Measurements from ENCODE around the gene CDK1. TPM values are rescaled to one million over a fixed set of nuclear protein-coding genes. Genes with fewer than 3 reads are reported as not detected.

The CDK1 gene
- total RNA-seq, 1 donor from 2014 or later = 6.6 TPM

DNA sequence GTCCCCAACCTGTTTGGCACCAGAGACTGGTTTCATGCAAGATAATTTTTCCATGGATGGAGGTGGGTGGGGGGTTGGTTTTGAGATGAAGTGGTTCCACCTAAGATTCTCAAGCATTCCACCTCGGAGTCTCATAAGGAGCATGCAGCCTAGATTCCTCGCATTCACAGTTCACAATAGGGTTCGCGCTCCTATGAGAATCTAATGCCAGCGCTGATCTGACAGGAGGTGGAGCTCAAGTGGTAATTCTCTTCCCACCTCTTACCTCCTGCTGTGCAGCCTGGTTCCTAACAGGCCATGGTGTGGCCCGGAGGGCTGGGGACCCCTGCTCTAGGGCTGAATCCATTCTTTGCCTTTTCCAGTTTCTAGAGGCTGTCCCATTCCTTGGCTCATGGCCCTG lies 19.1 kb upstream of the CDK1 start:
- no peak overlapping the region for H3K4me2 ChIP-seq (ENCODE audit: low read length)
- FAIRE-seq = no peak
- peaks cover 5% of the 10 kb centered on the region for H3K4me1 Mint-ChIP-seq (ENCODE audit: low read depth, unreplicated experiment)
- H3K36me3 ChIP-seq (ENCODE audit: insufficient read depth, low read length) = no peaks in the 10 kb centered on the region
- no peaks in the 10 kb centered on the region for H3K79me2 ChIP-seq (ENCODE audit: insufficient read depth, low read length)
- no peak overlapping the region for H3K9ac ChIP-seq (ENCODE audit: low read length)
- no peak for TF ChIP-seq EZH2 (IDR thresholded peaks at IDR 0.05; ENCODE audit: insufficient read depth, low read length)
- TF ChIP-seq, protein P1, sequence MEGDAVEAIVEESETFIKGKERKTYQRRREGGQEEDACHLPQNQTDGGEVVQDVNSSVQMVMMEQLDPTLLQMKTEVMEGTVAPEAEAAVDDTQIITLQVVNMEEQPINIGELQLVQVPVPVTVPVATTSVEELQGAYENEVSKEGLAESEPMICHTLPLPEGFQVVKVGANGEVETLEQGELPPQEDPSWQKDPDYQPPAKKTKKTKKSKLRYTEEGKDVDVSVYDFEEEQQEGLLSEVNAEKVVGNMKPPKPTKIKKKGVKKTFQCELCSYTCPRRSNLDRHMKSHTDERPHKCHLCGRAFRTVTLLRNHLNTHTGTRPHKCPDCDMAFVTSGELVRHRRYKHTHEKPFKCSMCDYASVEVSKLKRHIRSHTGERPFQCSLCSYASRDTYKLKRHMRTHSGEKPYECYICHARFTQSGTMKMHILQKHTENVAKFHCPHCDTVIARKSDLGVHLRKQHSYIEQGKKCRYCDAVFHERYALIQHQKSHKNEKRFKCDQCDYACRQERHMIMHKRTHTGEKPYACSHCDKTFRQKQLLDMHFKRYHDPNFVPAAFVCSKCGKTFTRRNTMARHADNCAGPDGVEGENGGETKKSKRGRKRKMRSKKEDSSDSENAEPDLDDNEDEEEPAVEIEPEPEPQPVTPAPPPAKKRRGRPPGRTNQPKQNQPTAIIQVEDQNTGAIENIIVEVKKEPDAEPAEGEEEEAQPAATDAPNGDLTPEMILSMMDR (IDR thresholded peaks at IDR 0.05; ENCODE audit: insufficient read depth, low read depth, low read length) = no peak
- peaks cover 7% of the 10 kb centered on the region for H3K4me1 ChIP-seq (ENCODE audit: insufficient read depth, low read length)
- H3K27me3 Mint-ChIP-seq (ENCODE audit: low read depth, unreplicated experiment) = no peaks in the 10 kb centered on the region
- H3K27ac ChIP-seq (ENCODE audit: low read depth, low read length) = no peak overlapping the region
- no peaks in the 10 kb centered on the region for H3K9me3 ChIP-seq (ENCODE audit: insufficient read depth, low read depth, low read length)
- no peaks in the 10 kb centered on the region for H3K27me3 ChIP-seq (ENCODE audit: insufficient read depth, low read length)
- H3K36me3 Mint-ChIP-seq (ENCODE audit: low read depth, unreplicated experiment) = no peaks in the 10 kb centered on the region
- no peaks in the 10 kb centered on the region for H3K9me3 Mint-ChIP-seq (ENCODE audit: unreplicated experiment)
- H3K4me3 Mint-ChIP-seq (ENCODE audit: unreplicated experiment) = no peak overlapping the region
- no peak overlapping the region for H2AFZ ChIP-seq (ENCODE audit: low read depth, low read length)
- no peak for DNase-seq (ENCODE audit: low read depth)
- no peak overlapping the region for H3K27ac Mint-ChIP-seq (ENCODE audit: unreplicated experiment)
- no peaks in the 10 kb centered on the region for H4K20me1 ChIP-seq (ENCODE audit: insufficient read depth, low read length)
- H3K4me3 ChIP-seq (ENCODE audit: insufficient read depth, low read depth, low read length) = no peak overlapping the region

DNA sequence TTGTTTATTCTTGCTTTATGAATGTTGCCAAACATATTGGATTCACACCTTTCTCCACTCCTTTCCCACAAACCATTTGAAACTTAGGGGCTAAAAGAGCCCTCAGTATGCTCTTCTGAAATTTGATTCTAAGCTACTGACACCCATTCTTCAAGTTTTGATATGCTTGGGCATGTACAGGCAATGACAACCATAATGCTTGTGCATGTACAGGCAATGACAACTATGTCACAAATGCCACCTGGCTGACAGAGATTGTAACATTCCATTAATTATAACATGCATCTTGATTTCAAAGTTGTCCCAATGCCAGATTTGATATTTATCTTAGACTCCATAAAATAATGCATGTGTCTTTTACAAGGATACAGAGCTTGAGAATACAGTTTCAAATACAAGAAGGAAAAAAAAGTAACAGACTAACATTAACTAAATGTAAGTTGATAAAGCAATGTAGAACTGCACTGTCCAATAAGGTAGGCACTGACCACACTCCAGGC lies 17.5 kb upstream of the CDK1 start:
- no peak for DNase-seq (ENCODE audit: low read depth)
- Mint-ChIP-seq H3K4me1 (ENCODE audit: low read depth, unreplicated experiment) (peaks cover 5% of the 10 kb centered on the region), H3K4me3 (ENCODE audit: unreplicated experiment) (no peak overlapping the region), H3K36me3 (ENCODE audit: low read depth, unreplicated experiment) (no peaks in the 10 kb centered on the region), H3K9me3 (ENCODE audit: unreplicated experiment) (no peaks in the 10 kb centered on the region), H3K27me3 (ENCODE audit: low read depth, unreplicated experiment) (no peaks in the 10 kb centered on the region), H3K27ac (ENCODE audit: unreplicated experiment) (no peak overlapping the region)
- no peak overlapping the region for H3K4me2 ChIP-seq (ENCODE audit: low read length)
- FAIRE-seq = no peak
- H3K79me2 ChIP-seq (ENCODE audit: insufficient read depth, low read length) = no peaks in the 10 kb centered on the region
- no peaks in the 10 kb centered on the region for H3K27me3 ChIP-seq (ENCODE audit: insufficient read depth, low read length)
- H3K4me3 ChIP-seq (ENCODE audit: insufficient read depth, low read depth, low read length) = no peak overlapping the region
- H4K20me1 ChIP-seq (ENCODE audit: insufficient read depth, low read length) = no peaks in the 10 kb centered on the region
- H3K9ac ChIP-seq (ENCODE audit: low read length) = no peak overlapping the region
- H3K36me3 ChIP-seq (ENCODE audit: insufficient read depth, low read length) = no peaks in the 10 kb centered on the region
- H2AFZ ChIP-seq (ENCODE audit: low read depth, low read length) = no peak overlapping the region
- H3K27ac ChIP-seq (ENCODE audit: low read depth, low read length) = no peak overlapping the region
- no peaks in the 10 kb centered on the region for H3K9me3 ChIP-seq (ENCODE audit: insufficient read depth, low read depth, low read length)
- H3K4me1 ChIP-seq (ENCODE audit: insufficient read depth, low read length) = peaks cover 7% of the 10 kb centered on the region
- TF ChIP-seq, protein P1 (IDR thresholded peaks at IDR 0.05; ENCODE audit: insufficient read depth, low read depth, low read length) = no peak
- TF ChIP-seq EZH2 (IDR thresholded peaks at IDR 0.05; ENCODE audit: insufficient read depth, low read length) = no peak

DNA sequence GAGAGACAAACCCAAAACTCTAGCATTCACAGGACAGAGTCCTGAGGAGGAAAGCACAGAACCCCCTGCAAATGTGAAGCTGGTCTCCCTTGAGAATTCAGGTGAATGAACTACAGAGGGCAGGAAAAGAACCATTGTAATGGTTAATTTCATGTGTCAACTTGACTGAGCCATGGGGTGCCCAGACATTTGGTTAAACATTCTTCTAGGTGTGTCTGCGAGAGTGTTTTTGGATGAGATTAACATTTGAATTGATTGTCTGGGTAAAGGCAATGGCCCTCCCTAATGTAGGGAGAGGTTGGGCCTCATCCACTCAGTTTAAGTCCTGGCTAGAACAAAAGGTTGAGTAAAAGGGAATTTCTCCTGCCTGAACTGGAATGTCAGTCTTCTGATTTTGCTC lies 15.7 kb upstream of the CDK1 start:
- DNase-seq (ENCODE audit: low read depth) (no peak), FAIRE-seq (no peak)
- no peaks in the 10 kb centered on the region for H3K27me3 ChIP-seq (ENCODE audit: insufficient read depth, low read length)
- no peaks in the 10 kb centered on the region for H3K79me2 ChIP-seq (ENCODE audit: insufficient read depth, low read length)
- Mint-ChIP-seq H3K36me3 (ENCODE audit: low read depth, unreplicated experiment) (no peaks in the 10 kb centered on the region), H3K27me3 (ENCODE audit: low read depth, unreplicated experiment) (no peaks in the 10 kb centered on the region), H3K4me3 (ENCODE audit: unreplicated experiment) (no peak overlapping the region), H3K9me3 (ENCODE audit: unreplicated experiment) (no peaks in the 10 kb centered on the region), H3K27ac (ENCODE audit: unreplicated experiment) (no peak overlapping the region), H3K4me1 (ENCODE audit: low read depth, unreplicated experiment) (peaks cover 3% of the 10 kb centered on the region)
- TF ChIP-seq EZH2 (IDR thresholded peaks at IDR 0.05; ENCODE audit: insufficient read depth, low read length) = no peak
- TF ChIP-seq, protein P1 (IDR thresholded peaks at IDR 0.05; ENCODE audit: insufficient read depth, low read depth, low read length) = no peak
- H3K4me3 ChIP-seq (ENCODE audit: insufficient read depth, low read depth, low read length) = no peak overlapping the region
- no peak overlapping the region for H3K9ac ChIP-seq (ENCODE audit: low read length)
- H3K4me1 ChIP-seq (ENCODE audit: insufficient read depth, low read length) = peaks cover 2% of the 10 kb centered on the region
- H3K27ac ChIP-seq (ENCODE audit: low read depth, low read length) = no peak overlapping the region
- H3K36me3 ChIP-seq (ENCODE audit: insufficient read depth, low read length) = no peaks in the 10 kb centered on the region
- no peak overlapping the region for H3K4me2 ChIP-seq (ENCODE audit: low read length)
- H4K20me1 ChIP-seq (ENCODE audit: insufficient read depth, low read length) = no peaks in the 10 kb centered on the region
- H2AFZ ChIP-seq (ENCODE audit: low read depth, low read length) = no peak overlapping the region
- H3K9me3 ChIP-seq (ENCODE audit: insufficient read depth, low read depth, low read length) = no peaks in the 10 kb centered on the region

Measured in astrocyte (in vitro differentiated cells and primary cell).